ENCODE results near the gene RAB11FIP5. TPM values are rescaled to one million over a fixed set of nuclear protein-coding genes. Genes with fewer than 3 reads are reported as not detected.
A peak's percentile ranks its signal among the peaks of the same experiment; 100 is the strongest.
"Not testable (repeated sequence)": the region's sequence is repeated elsewhere in the genome, so short reads cannot be mapped to it uniquely, and the experiment has no call there.

RAB11FIP5 gene
- total and polyA plus RNA-seq, 4 donors: 14.4 to 51.5 (median 36.2) TPM

DNA sequence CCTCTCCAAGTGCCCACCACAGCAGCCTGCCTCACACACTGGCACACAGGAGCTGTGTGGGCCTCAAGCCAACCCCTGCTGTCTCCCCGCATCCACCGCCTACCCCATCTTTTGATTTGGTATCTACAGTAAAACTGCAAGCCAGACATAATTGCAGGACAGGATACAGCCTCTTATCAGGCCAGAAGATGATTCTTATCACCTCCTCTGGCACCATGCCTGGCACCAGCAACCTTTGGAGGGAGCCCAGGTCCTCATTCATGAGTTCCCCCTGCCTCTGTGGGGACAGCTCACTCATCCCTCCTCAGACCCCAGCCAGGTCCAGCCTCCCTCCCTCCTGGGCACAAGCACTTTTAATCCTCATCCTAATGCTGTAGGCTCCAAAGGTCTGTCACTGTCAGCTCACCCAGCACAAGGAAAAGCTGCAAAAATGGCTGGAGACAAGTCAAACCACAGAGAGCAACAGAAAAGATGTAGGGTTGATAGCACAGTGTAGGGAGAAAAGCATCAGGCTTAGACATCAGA, 9.7 kb downstream of the RAB11FIP5 start:
- Histone ChIP-seq H3K9me3 (ENCODE audit: control insufficient read depth, low read length) (no peaks in the 10 kb centered on the region), H3K4me1 (ENCODE audit: control insufficient read depth in 1 of 2, insufficient read depth in 2 of 2, low read length in 2 of 2) (no peaks in the 10 kb centered on the region), H3K4me3 (ENCODE audit: low read length in 2 of 2) (no peak overlapping the region), H3K27ac (ENCODE audit: low read depth in 1 of 2, low read length in 2 of 2) (no peak overlapping the region), H3K27me3 (ENCODE audit: control insufficient read depth in 1 of 2, insufficient read depth in 2 of 2, low read length in 1 of 2) (no peaks in the 10 kb centered on the region), H3K36me3 (ENCODE audit: control insufficient read depth in 1 of 2, insufficient read depth in 2 of 2, low read length in 1 of 2) (no peaks in the 10 kb centered on the region)
- ATAC-seq (ENCODE audit: low FRiP score): no peak
- 56 to 65% methylated on average over 2 of the region's 2 CpGs for WGBS, 2 donors
- intact Hi-C loops (cut with DNase I): no loop called here
- DNase-seq: peak in 1 of 2 donors; percentile 38

DNA sequence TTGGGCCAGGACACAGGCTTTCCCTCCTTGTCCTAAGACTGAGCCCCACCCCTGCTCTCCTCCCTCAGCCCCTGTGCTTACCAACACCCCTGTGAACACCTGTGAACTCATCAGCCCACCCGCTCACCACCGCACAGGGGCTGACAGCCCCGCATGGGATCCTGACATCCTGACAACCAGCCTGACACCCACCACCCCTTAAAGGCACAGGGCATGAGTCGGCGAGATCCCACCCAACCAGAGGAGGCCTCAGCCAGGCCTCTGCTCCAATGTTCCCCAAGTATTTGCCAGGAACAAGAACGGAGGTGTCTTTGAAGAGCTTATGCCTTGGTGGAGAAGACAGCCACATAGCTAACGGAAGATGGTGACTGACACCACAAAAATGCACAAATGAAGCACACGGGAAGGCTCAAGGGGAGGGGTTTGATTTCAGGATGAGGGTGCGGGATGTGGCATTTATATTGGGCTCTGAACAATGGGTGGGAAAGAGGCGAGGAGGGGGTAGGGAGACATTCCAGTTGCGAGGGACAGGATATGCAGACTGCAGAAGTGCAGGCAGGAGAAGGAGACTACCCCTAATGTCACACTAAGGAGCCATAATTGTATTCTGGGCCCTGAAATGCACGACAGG, 11.0 kb downstream of the RAB11FIP5 start:
- H3K36me3 ChIP-seq (ENCODE audit: control insufficient read depth in 1 of 2, insufficient read depth in 2 of 2, low read length in 1 of 2): no peaks in the 10 kb centered on the region
- no peak overlapping the region for H3K4me3 ChIP-seq (ENCODE audit: low read length in 2 of 2)
- ATAC-seq (ENCODE audit: low FRiP score) (no peak), DNase-seq (peak in 1 of 2 donors; percentile 56)
- no peaks in the 10 kb centered on the region for H3K4me1 ChIP-seq (ENCODE audit: control insufficient read depth in 1 of 2, insufficient read depth in 2 of 2, low read length in 2 of 2)
- no peaks in the 10 kb centered on the region for H3K27me3 ChIP-seq (ENCODE audit: control insufficient read depth in 1 of 2, insufficient read depth in 2 of 2, low read length in 1 of 2)
- 82% methylated on average over 12 of the region's 12 CpGs for WGBS, 2 donors
- intact Hi-C loops (cut with DNase I): no loop called here
- no peaks in the 10 kb centered on the region for H3K9me3 ChIP-seq (ENCODE audit: control insufficient read depth, low read length)
- H3K27ac ChIP-seq (ENCODE audit: low read depth in 1 of 2, low read length in 2 of 2): no peak overlapping the region

- DNase-seq (peak in 1 of 2 donors; percentile 15), ATAC-seq (ENCODE audit: low FRiP score) (no peak)
- Histone ChIP-seq H3K9me3 (ENCODE audit: control insufficient read depth, low read length) (no peaks in the 10 kb centered on the region), H3K36me3 (ENCODE audit: control insufficient read depth in 1 of 2, insufficient read depth in 2 of 2, low read length in 1 of 2) (no peaks in the 10 kb centered on the region), H3K4me3 (ENCODE audit: low read length in 2 of 2) (no peak overlapping the region), H3K27me3 (ENCODE audit: control insufficient read depth in 1 of 2, insufficient read depth in 2 of 2, low read length in 1 of 2) (no peaks in the 10 kb centered on the region), H3K4me1 (ENCODE audit: control insufficient read depth in 1 of 2, insufficient read depth in 2 of 2, low read length in 2 of 2) (no peaks in the 10 kb centered on the region), H3K27ac (ENCODE audit: low read depth in 1 of 2, low read length in 2 of 2) (no peak overlapping the region)
- WGBS, 2 donors: 89 to 90% methylated on average over 4 of the region's 4 CpGs
- intact Hi-C loops (cut with DNase I): no loop called here
Measured at GRCh38 chr2:73100956-73101355, 11.8 kb downstream of the RAB11FIP5 start.

DNA sequence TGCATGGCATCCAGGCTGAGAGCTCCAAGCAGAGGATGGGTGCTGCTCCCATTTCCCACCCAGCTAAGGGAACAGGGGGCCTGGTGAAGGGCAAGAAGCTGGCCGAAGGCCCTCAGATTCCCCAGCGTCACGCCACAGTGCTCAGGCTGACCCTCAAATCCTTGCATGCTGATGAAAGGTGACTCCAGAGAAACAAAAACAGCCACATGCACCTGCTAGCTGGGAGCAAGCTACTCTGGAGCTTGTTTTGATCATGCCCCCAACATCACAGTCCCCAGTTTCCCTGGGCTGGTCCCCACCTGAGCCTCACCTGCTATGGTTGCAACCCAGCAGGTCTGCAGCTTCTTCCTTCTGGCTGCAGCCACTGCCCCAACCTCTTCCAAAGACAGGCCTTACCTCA, 13.3 kb downstream of the RAB11FIP5 start:
- no peak for ATAC-seq (ENCODE audit: low FRiP score)
- Histone ChIP-seq H3K9me3 (ENCODE audit: control insufficient read depth, low read length) (no peaks in the 10 kb centered on the region), H3K27me3 (ENCODE audit: control insufficient read depth in 1 of 2, insufficient read depth in 2 of 2, low read length in 1 of 2) (no peaks in the 10 kb centered on the region), H3K4me3 (ENCODE audit: low read length in 2 of 2) (no peak overlapping the region), H3K27ac (ENCODE audit: low read depth in 1 of 2, low read length in 2 of 2) (no peak overlapping the region), H3K36me3 (ENCODE audit: control insufficient read depth in 1 of 2, insufficient read depth in 2 of 2, low read length in 1 of 2) (no peaks in the 10 kb centered on the region), H3K4me1 (ENCODE audit: control insufficient read depth in 1 of 2, insufficient read depth in 2 of 2, low read length in 2 of 2) (no peaks in the 10 kb centered on the region)
- intact Hi-C loops (cut with DNase I): no loop called here
- 94 to 98% methylated on average over 3 of the region's 3 CpGs for WGBS, 2 donors
- peak in 1 of 2 donors; percentile 24 for DNase-seq

DNA sequence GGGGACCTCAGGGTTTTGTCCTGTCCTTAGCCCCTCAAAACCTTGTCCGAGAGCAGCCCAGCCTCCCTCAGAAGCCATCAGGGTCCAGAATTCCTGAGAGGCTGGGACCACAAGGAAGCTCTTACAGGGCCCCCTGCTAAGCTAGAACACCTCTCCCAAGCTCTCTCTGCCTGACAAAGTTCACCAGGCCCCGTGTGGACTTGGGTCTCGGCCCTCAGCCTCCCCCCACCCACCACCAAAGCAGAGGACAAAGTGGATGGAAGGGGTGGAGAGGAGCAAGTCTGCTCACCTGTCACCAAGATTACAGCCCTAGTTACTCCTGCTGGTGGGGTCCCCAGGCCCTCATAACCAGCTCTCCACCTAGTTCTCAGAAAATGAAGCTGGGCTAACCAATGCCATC, 16.8 kb downstream of the RAB11FIP5 start:
- ATAC-seq (ENCODE audit: low FRiP score) (no peak), DNase-seq (no peak)
- intact Hi-C loops (cut with DNase I): no loop called here
- Histone ChIP-seq H3K36me3 (ENCODE audit: control insufficient read depth in 1 of 2, insufficient read depth in 2 of 2, low read length in 1 of 2) (no peaks in the 10 kb centered on the region), H3K4me3 (ENCODE audit: low read length in 2 of 2) (no peak overlapping the region), H3K4me1 (ENCODE audit: control insufficient read depth in 1 of 2, insufficient read depth in 2 of 2, low read length in 2 of 2) (no peaks in the 10 kb centered on the region), H3K27ac (ENCODE audit: low read depth in 1 of 2, low read length in 2 of 2) (no peak overlapping the region), H3K9me3 (ENCODE audit: control insufficient read depth, low read length) (no peaks in the 10 kb centered on the region), H3K27me3 (ENCODE audit: control insufficient read depth in 1 of 2, insufficient read depth in 2 of 2, low read length in 1 of 2) (no peaks in the 10 kb centered on the region)
- 80 to 87% methylated on average over 3 of the region's 3 CpGs for WGBS, 2 donors

DNA sequence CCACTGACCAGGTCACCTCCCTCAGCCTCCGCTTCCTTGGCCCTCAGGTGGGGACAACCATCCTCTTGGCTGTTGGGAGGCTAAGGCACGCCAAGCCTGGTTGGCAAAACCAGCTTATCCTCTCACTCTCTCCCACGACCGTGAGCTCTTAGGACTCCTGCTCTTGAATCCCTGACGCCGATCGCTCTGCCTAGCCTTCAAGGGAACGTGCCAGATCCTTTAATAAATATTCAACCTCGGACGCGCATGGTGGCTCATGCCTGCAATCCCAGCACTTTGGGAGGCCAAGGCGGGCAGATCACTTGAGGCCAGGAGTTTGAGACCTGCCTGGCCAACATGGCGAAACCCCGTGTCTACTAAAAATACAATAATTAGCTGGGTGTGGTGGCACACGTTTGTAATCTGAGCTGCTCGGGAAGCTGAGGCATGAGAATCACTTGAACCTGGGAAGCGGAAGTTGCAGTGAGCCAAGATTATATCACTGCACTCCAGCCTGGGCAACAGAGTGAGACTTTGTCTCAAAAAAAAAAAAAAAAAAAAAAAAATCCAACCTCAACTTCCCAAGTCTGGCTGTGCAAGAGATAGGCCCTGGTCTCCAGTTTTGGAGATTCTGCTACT, 19.0 kb downstream of the RAB11FIP5 start:
- 29 to 40% methylated on average over 17 of the region's 17 CpGs for WGBS, 2 donors
- H3K4me1 ChIP-seq (ENCODE audit: control insufficient read depth in 1 of 2, insufficient read depth in 2 of 2, low read length in 2 of 2); H3K36me3 ChIP-seq (ENCODE audit: control insufficient read depth in 1 of 2, insufficient read depth in 2 of 2, low read length in 1 of 2); H3K27me3 ChIP-seq (ENCODE audit: control insufficient read depth in 1 of 2, insufficient read depth in 2 of 2, low read length in 1 of 2); H3K4me3 ChIP-seq (ENCODE audit: low read length in 2 of 2); intact Hi-C loops (cut with DNase I); DNase-seq; H3K9me3 ChIP-seq (ENCODE audit: control insufficient read depth, low read length); ATAC-seq (ENCODE audit: low FRiP score): not testable (repeated sequence)
- H3K27ac ChIP-seq (ENCODE audit: low read depth in 1 of 2, low read length in 2 of 2): peak overlapping the region; percentile 9 to 13

- H3K36me3 ChIP-seq (ENCODE audit: control insufficient read depth in 1 of 2, insufficient read depth in 2 of 2, low read length in 1 of 2): no peaks in the 10 kb centered on the region
- 45 to 52% methylated on average over 7 of the region's 7 CpGs for WGBS, 2 donors
- H3K27me3 ChIP-seq (ENCODE audit: control insufficient read depth in 1 of 2, insufficient read depth in 2 of 2, low read length in 1 of 2): no peaks in the 10 kb centered on the region
- peaks cover 0 to 4% of the 10 kb centered on the region in 2 donors for H3K4me1 ChIP-seq (ENCODE audit: control insufficient read depth in 1 of 2, insufficient read depth in 2 of 2, low read length in 2 of 2)
- DNase-seq (no peak), ATAC-seq (ENCODE audit: low FRiP score) (no peak)
- peak overlapping the region in 1 of 2 donors; percentile 13 for H3K27ac ChIP-seq (ENCODE audit: low read depth in 1 of 2, low read length in 2 of 2)
- intact Hi-C loops (cut with DNase I): no loop called here
- no peak overlapping the region for H3K4me3 ChIP-seq (ENCODE audit: low read length in 2 of 2)
- no peaks in the 10 kb centered on the region for H3K9me3 ChIP-seq (ENCODE audit: control insufficient read depth, low read length)
Measured at GRCh38 chr2:73092146-73092783, 20.5 kb downstream of the RAB11FIP5 start.

- intact Hi-C loops (cut with DNase I): loop anchor here in 1 of 2 donors (2.0 kb wide), 1 partner anchor 19 kb away; no protein-coding TSS in a partner anchor
- Histone ChIP-seq H3K9me3 (ENCODE audit: control insufficient read depth, low read length) (no peaks in the 10 kb centered on the region), H3K4me3 (ENCODE audit: low read length in 2 of 2) (no peak overlapping the region), H3K36me3 (ENCODE audit: control insufficient read depth in 1 of 2, insufficient read depth in 2 of 2, low read length in 1 of 2) (no peaks in the 10 kb centered on the region), H3K27me3 (ENCODE audit: control insufficient read depth in 1 of 2, insufficient read depth in 2 of 2, low read length in 1 of 2) (no peaks in the 10 kb centered on the region), H3K27ac (ENCODE audit: low read depth in 1 of 2, low read length in 2 of 2) (peak overlapping the region in 1 of 2 donors; percentile 13), H3K4me1 (ENCODE audit: control insufficient read depth in 1 of 2, insufficient read depth in 2 of 2, low read length in 2 of 2) (peaks cover 0 to 4% of the 10 kb centered on the region in 2 donors)
- no peak for ATAC-seq (ENCODE audit: low FRiP score)
- no peak for DNase-seq
- WGBS, 2 donors: 86% methylated on average over 11 of the region's 11 CpGs
Measured at GRCh38 chr2:73091696-73092095, 21.1 kb downstream of the RAB11FIP5 start.

Data from aorta (tissue), 5 donors.